ENCODE data around the gene TMEM132A.

DNA sequence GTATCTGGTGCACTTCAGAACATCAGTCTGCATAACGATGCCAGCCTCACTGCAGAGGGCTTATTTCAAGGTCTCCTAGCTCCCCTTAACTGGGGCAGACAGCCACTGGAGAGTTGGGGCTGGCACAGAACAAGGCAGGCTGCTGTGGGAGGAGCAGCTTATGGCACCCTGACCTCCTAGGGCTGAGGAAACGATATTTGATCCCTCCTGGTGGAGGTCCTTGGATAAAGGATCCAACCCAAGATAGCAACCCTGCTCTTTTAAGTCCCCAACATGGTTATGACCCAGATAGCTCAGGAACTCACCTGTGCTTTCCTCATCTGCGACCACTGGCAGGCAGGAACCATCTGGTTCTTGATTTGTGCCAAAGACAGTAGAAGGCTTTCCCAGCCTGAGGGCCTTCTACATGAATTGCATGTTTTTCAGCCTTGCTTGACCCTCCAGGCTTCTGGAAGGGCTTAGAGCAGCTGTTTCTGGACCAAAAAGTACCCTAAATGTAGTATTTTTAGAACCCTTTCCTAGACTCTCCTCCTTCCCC, 7.5 kb upstream of the TMEM132A start:
- TF ChIP-seq, protein P1, sequence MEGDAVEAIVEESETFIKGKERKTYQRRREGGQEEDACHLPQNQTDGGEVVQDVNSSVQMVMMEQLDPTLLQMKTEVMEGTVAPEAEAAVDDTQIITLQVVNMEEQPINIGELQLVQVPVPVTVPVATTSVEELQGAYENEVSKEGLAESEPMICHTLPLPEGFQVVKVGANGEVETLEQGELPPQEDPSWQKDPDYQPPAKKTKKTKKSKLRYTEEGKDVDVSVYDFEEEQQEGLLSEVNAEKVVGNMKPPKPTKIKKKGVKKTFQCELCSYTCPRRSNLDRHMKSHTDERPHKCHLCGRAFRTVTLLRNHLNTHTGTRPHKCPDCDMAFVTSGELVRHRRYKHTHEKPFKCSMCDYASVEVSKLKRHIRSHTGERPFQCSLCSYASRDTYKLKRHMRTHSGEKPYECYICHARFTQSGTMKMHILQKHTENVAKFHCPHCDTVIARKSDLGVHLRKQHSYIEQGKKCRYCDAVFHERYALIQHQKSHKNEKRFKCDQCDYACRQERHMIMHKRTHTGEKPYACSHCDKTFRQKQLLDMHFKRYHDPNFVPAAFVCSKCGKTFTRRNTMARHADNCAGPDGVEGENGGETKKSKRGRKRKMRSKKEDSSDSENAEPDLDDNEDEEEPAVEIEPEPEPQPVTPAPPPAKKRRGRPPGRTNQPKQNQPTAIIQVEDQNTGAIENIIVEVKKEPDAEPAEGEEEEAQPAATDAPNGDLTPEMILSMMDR (IDR thresholded peaks at IDR 0.05): no peak
- TF ChIP-seq POLR2A (IDR thresholded peaks at IDR 0.05): no peak
- TF ChIP-seq POLR2AphosphoS5 (IDR thresholded peaks at IDR 0.05): no peak
- TF ChIP-seq EP300 (IDR thresholded peaks at IDR 0.05): no peak

All from stomach (tissue), 4 donors.